Measurements from ENCODE around the gene MCEE.
"Not testable (repeated sequence)": the region's sequence is repeated elsewhere in the genome, so short reads cannot be mapped to it uniquely, and the experiment has no call there.

Gene MCEE

GRCh38 chr2:71130152-71130904 is at the start of gene MCEE, which contains the start of gene MPHOSPH10:
Gene MCEE, minus strand, starts transcription at chr2:71130229. Its CDS starts 10 bp downstream, at chr2:71130219.
Gene MPHOSPH10, plus strand, starts transcription at chr2:71130634. Its CDS starts 32 bp downstream, at chr2:71130666.
- DNase-seq (ENCODE audit: low read depth): peak; percentile 64

- DNase-seq (ENCODE audit: low read depth): not testable (repeated sequence)
Observed at GRCh38 chr2:71178836-71179235, 48.8 kb upstream of the MCEE start.

GRCh38 chr2:71174207-71174606 is 44.2 kb upstream of the MCEE start:
- DNase-seq (ENCODE audit: low read depth): no peak

- DNase-seq (ENCODE audit: low read depth): no peak
Observed at GRCh38 chr2:71173096-71173495, 43.1 kb upstream of the MCEE start.

- DNase-seq (ENCODE audit: low read depth): no peak
Observed at GRCh38 chr2:71166812-71167211, 36.8 kb upstream of the MCEE start.

- peak; percentile 10 for DNase-seq (ENCODE audit: low read depth)
Observed at GRCh38 chr2:71157124-71157793, 27.2 kb upstream of the MCEE start.

GRCh38 chr2:71156573-71156972 is 26.5 kb upstream of the MCEE start:
- peak; percentile 31 for DNase-seq (ENCODE audit: low read depth)

- DNase-seq (ENCODE audit: low read depth): no peak
Observed at GRCh38 chr2:71155846-71156245, 25.8 kb upstream of the MCEE start.

GRCh38 chr2:71154798-71155197 is 24.8 kb upstream of the MCEE start:
- DNase-seq (ENCODE audit: low read depth): no peak

- no peak for DNase-seq (ENCODE audit: low read depth)
Observed at GRCh38 chr2:71154279-71154678, 24.2 kb upstream of the MCEE start.

GRCh38 chr2:71153585-71154224 is 23.7 kb upstream of the MCEE start:
- DNase-seq (ENCODE audit: low read depth): no peak

GRCh38 chr2:71151620-71152019 is 21.6 kb upstream of the MCEE start:
- DNase-seq (ENCODE audit: low read depth): no peak

- DNase-seq (ENCODE audit: low read depth): no peak
Observed at GRCh38 chr2:71150082-71150816, 20.2 kb upstream of the MCEE start.

GRCh38 chr2:71148506-71149063 is 18.6 kb upstream of the MCEE start:
- DNase-seq (ENCODE audit: low read depth): no peak

- DNase-seq (ENCODE audit: low read depth): no peak
Observed at GRCh38 chr2:71143782-71144181, 13.8 kb upstream of the MCEE start.

GRCh38 chr2:71136174-71136573 is 6.1 kb upstream of the MCEE start:
- no peak for DNase-seq (ENCODE audit: low read depth)

- no peak for DNase-seq (ENCODE audit: low read depth)
Observed at GRCh38 chr2:71133603-71134002, 3.6 kb upstream of the MCEE start.

- DNase-seq (ENCODE audit: low read depth): not testable (repeated sequence)
Observed at GRCh38 chr2:71131387-71132166, 1.5 kb upstream of the MCEE start.

- no peak for DNase-seq (ENCODE audit: low read depth)
Observed at GRCh38 chr2:71130905-71131244, 846 bp upstream of the MCEE start.

GRCh38 chr2:71129902-71130151 is 202 bp downstream of the MCEE start:
- no peak for DNase-seq (ENCODE audit: low read depth)

GRCh38 chr2:71129114-71129901 is 721 bp downstream of the MCEE start:
- DNase-seq (ENCODE audit: low read depth): no peak

Measured in fibroblast of the conjunctiva (primary cell).